Measurements from ENCODE around the gene ARHGAP25.

DNA sequence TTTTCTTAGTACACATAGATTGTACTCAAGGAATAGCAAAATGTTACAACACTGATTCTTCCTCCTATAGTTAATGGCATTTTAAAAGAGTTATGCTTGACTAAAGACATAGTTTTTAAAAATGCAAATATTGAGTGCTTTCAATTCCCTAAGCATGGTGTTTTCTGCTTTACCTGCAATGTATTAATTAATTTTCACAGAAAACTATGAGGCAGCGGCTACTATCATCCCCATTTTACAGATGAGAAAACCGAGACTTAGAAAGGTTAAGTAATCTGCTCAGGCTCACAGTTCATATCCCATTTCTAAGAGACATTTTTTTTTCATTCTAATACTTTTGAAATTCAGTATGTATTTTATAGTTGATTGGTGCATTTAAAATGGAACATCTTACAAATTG is 98.6 kb downstream of the ARHGAP25 start:
- TF ChIP-seq, protein P1, sequence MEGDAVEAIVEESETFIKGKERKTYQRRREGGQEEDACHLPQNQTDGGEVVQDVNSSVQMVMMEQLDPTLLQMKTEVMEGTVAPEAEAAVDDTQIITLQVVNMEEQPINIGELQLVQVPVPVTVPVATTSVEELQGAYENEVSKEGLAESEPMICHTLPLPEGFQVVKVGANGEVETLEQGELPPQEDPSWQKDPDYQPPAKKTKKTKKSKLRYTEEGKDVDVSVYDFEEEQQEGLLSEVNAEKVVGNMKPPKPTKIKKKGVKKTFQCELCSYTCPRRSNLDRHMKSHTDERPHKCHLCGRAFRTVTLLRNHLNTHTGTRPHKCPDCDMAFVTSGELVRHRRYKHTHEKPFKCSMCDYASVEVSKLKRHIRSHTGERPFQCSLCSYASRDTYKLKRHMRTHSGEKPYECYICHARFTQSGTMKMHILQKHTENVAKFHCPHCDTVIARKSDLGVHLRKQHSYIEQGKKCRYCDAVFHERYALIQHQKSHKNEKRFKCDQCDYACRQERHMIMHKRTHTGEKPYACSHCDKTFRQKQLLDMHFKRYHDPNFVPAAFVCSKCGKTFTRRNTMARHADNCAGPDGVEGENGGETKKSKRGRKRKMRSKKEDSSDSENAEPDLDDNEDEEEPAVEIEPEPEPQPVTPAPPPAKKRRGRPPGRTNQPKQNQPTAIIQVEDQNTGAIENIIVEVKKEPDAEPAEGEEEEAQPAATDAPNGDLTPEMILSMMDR (IDR thresholded peaks at IDR 0.05) = no peak
- TF ChIP-seq POLR2A (IDR thresholded peaks at IDR 0.05; ENCODE audit: low read depth) = no peak

Data from esophagus muscularis mucosa (tissue), 3 donors.